Ovary (tissue), 9 donors: Measurements from ENCODE around the gene IRX4. TPM values are rescaled to one million over a fixed set of nuclear protein-coding genes. Genes with fewer than 3 reads are reported as not detected.

Experiments
- DNase-seq, 5 donors: peaks; one replicate each; pipeline ENCODE4 v3.0.0-alpha.2; 2019 to 2020
- H3K27ac ChIP-seq, 2 donors: fragments of 200-600 bp; one replicate each; pipeline versions ENCODE4 v1.5.1 to v1.8.0; 2019 to 2022
- H3K27me3 ChIP-seq: fragments of 200-600 bp; one replicate; pipeline ENCODE4 v1.8.0; 2022
- H3K36me3 ChIP-seq: fragments of 200-600 bp; sonication (generic); one replicate; pipeline ENCODE4 v1.5.1; 2019
- H3K4me1 ChIP-seq: one replicate; pipeline ENCODE4 v1.8.1; 2013; ENCODE audit warnings: mild to moderate bottlenecking, moderate library complexity; ENCODE audit not compliant: insufficient read depth
- H3K4me3 ChIP-seq: fragments of 200-600 bp; sonication (generic); one replicate; pipeline ENCODE4 v1.5.1; 2017
- H3K9me3 ChIP-seq, 2 donors: fragments of 200-600 bp in 1 of 2; sonication (generic) in 1 of 2; one replicate each; pipeline versions ENCODE4 v1.5.1 to v1.8.1; 2013 to 2019; ENCODE audit warnings: mild to moderate bottlenecking in 1 of 2, moderate library complexity in 1 of 2
- EP300 ChIP-seq: sonication (generic); formaldehyde crosslinking; IDR thresholded peaks from one replicate; pipeline ENCODE4 v1.6.1; 2017; ENCODE audit warnings: antibody characterized with exemption
- POLR2A ChIP-seq: fragments of 450-650 bp; IDR thresholded peaks from one replicate; pipeline ENCODE4 v1.6.1; 2017; ENCODE audit warnings: antibody characterized with exemption, mild to moderate bottlenecking, moderate library complexity
- WGBS, 3 donors: extraction: QIAGEN DNeasy Blood & Tissue Kit in 1 of 3; methylation state at CpG; one replicate each; pipeline versions ENCODE4 v1.1.5 to v1.1.7; 2013 to 2017; 5-methylcytosine and 5-hydroxymethylcytosine counted together
- intact Hi-C, 4 donors: fragments of 100-400 bp; cut with DNase I; formaldehyde crosslinking; loops; one replicate each; pipeline versions ENCODE4 v1.11.0 to v1.15.1; 2022 to 2023
- polyA plus RNA-seq, 2 donors: library from polyadenylated mRNA; stranded (reverse); fragments of 200-250 nt in 1 of 2; fragments of 350-450 nt in 1 of 2; fragmentation: Illumina TruSeq in 1 of 2; extraction: RNeasy Lipid Tissue Mini Kit (QIAGEN cat#74804) in 1 of 2; gene quantifications; one replicate each; pipeline ENCODE4 v1.2.3, GENCODE V29; 2013 to 2014
- total RNA-seq, 7 donors: library from RNA; depleted of rRNA in 2 of 7; stranded (reverse); fragments of >200 nt in 2 of 7; fragmentation: NEBNext Ultra II Directional in 3 of 7; extraction: Animal tissue kit (Norgen Biotek cat#: 25700) in 3 of 7; gene quantifications; one replicate each; pipeline versions ENCODE4 v1.1.0 to v1.2.4, GENCODE V29; 2016 to 2023
- TF ChIP-seq, protein P1 (sequence below), 3 donors: fragments of 450-650 bp in 2 of 3; fragments of 200-600 bp in 1 of 3; IDR thresholded peaks; one replicate each; pipeline versions ENCODE4 v1.5.1 to v1.8.0; 2016 to 2022; ENCODE audit warnings: antibody characterized with exemption in 3 of 3, mild to moderate bottlenecking in 1 of 3
- donor health status: DM: no; HTN: no; CAD: no; lungs with moderate emphysema.
- donor health status: DM: no; HTN: no; CAD: no.
- donor health status: Bipolar disorder and iron deficiency.
- donor health status: DM: yes; HTN: yes; CAD: no.
- donor health status: DM: no; HTN: no; CAD: no.
- donor health status: DM: yes; HTN: yes; CAD: no.

The IRX4 gene
- total and polyA plus RNA-seq, 9 donors = 0.23 TPM; not detected in 8

- H3K36me3 ChIP-seq = no peaks in the 10 kb centered on the region
- no peaks in the 10 kb centered on the region for H3K27me3 ChIP-seq
- H3K27ac ChIP-seq = no peak overlapping the region
- intact Hi-C loops = no loop called here
- DNase-seq = no peak
- H3K4me3 ChIP-seq = no peak overlapping the region
- WGBS, 3 donors = 83 to 87% (median 84%) methylated on average over 9 of the region's 9 CpGs
- TF ChIP-seq POLR2A (no peak), EP300 (no peak)
- TF ChIP-seq, protein P1, sequence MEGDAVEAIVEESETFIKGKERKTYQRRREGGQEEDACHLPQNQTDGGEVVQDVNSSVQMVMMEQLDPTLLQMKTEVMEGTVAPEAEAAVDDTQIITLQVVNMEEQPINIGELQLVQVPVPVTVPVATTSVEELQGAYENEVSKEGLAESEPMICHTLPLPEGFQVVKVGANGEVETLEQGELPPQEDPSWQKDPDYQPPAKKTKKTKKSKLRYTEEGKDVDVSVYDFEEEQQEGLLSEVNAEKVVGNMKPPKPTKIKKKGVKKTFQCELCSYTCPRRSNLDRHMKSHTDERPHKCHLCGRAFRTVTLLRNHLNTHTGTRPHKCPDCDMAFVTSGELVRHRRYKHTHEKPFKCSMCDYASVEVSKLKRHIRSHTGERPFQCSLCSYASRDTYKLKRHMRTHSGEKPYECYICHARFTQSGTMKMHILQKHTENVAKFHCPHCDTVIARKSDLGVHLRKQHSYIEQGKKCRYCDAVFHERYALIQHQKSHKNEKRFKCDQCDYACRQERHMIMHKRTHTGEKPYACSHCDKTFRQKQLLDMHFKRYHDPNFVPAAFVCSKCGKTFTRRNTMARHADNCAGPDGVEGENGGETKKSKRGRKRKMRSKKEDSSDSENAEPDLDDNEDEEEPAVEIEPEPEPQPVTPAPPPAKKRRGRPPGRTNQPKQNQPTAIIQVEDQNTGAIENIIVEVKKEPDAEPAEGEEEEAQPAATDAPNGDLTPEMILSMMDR (IDR thresholded peaks at IDR 0.05) = no peak
- peaks cover 12% of the 10 kb centered on the region for H3K4me1 ChIP-seq
- no peaks in the 10 kb centered on the region for H3K9me3 ChIP-seq
Measured at GRCh38 chr5:1929108-1929991, 46.6 kb upstream of the IRX4 start.

DNA sequence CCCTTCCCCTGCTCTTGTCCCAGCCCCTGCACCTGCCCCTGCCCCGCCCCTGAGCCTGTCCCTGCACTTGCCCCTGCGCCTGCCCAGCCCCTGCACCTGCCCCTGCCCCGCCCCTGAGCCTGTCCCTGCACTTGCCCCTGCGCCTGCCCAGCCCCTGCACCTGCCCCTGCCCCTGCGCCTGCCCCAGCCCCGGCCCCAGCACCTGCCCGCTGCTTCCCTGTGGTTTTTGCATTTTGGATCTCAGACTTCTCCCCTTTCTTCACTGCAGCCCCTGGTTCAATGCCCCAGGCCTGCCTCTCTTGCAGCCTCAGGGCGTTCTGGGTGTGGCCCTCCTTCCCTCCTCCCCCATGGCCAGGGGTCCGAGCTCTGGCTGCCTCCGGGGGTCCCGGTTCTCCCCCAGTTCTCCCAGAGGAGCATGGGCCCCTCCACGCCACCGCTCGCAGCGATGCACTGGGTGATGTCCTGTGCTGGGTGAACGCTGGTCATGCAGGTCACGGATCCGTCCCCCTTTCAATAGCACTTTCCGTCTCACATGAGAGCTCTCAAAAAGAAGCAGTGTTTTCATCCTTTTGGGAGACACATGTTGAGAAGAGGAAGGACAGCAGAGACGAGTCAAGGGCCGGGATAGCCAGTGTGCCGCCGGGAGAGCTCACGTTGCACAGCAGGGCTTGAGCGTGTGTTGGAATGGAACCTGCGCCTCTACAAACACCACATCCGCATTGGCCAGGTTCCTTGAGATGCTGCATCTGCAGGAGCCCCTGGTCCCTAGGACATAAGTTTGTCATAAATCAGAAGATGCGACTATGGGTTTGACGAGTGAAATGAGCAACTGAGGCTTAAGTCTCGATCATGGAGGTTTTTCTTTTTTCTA is 44.0 kb upstream of the IRX4 start:
- no peaks in the 10 kb centered on the region for H3K36me3 ChIP-seq
- H3K9me3 ChIP-seq = no peaks in the 10 kb centered on the region
- H3K4me1 ChIP-seq = peaks cover 12% of the 10 kb centered on the region
- 73 to 79% (median 73%) methylated on average over 24 to 30 of the region's 30 CpGs for WGBS, 3 donors
- no peak overlapping the region for H3K4me3 ChIP-seq
- no peak for TF ChIP-seq POLR2A
- TF ChIP-seq, protein P1 (IDR thresholded peaks at IDR 0.05) = no peak
- DNase-seq = no peak
- no peaks in the 10 kb centered on the region for H3K27me3 ChIP-seq
- intact Hi-C loops = no loop called here
- H3K27ac ChIP-seq = no peak overlapping the region

DNA sequence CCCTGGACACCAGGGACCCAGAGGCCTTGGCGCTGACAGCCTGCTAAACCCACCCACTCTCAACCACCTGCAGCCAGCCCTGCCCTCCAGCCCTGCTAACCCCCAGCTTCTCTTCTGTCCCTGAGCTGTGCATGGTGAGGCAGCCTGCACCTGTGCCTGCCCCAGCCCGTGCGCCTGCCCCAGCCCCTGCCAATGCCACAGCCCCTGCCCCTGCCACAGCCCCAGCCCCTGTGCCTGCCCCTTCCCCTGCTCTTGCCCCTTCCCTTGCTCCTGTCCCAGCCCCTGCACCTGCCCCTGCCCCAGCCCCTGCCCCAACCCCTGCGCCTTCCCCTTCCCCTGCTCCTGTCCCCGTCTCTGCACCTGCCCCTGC is 43.3 kb upstream of the IRX4 start:
- no peaks in the 10 kb centered on the region for H3K36me3 ChIP-seq
- 68 to 98% (median 81%) methylated on average over 3 to 5 of the region's 5 CpGs for WGBS, 3 donors
- peaks cover 12% of the 10 kb centered on the region for H3K4me1 ChIP-seq
- TF ChIP-seq, protein P1 (IDR thresholded peaks at IDR 0.05) = no peak
- no peak for TF ChIP-seq POLR2A
- no peak for TF ChIP-seq EP300
- DNase-seq = no peak
- intact Hi-C loops = no loop called here
- no peaks in the 10 kb centered on the region for H3K27me3 ChIP-seq
- H3K4me3 ChIP-seq = no peak overlapping the region
- H3K9me3 ChIP-seq = no peaks in the 10 kb centered on the region
- no peak overlapping the region for H3K27ac ChIP-seq

DNA sequence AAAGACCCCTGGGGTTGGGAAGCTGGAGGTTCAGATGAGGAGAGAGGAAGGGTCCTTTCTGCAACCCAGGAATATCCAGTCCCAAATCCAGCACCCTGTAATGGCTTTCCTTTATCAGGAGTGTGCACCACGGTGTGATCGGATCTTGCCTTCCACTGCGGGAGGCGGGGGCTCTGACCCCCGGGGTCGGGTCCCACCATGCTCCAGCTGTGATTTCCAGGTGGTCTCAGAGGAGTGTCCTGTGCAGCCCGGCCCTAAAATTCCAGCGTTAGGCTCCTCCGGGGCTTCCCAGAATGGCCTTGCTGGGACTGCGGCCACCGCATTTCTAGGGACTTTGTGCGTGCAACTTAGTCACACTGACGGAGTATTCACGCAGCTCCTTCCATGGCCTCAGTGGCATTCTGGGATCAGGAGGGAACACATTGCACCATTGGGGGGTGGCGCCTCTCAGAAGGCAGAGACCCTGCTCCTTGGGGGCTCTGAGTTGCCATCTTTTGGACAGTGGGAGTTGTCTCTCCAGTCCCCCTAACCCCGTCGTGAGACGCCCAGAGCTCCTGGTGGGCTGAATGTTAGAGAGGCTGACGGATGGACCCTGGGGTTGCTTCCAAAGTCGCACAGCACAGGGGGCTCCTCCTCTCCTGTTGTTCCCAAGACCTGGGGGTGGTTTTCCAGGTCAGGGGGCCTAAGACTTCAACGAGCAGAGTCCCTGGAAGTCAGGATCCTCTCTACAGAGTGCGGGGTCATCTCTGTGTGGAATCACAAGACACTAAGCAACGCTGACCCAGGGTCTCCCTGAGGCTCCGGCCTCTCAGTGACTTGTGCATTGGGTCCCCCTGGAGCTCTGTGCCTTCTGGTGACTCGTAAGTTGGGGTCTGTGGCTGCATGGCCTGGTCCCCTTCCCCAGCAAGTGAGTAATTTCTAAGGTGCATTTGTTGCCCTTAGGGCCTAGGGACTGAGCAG is 42.7 kb upstream of the IRX4 start:
- TF ChIP-seq POLR2A (no peak), EP300 (no peak)
- TF ChIP-seq, protein P1 (IDR thresholded peaks at IDR 0.05) = no peak
- Histone ChIP-seq H3K4me3 (no peak overlapping the region), H3K4me1 (peaks cover 8% of the 10 kb centered on the region), H3K27me3 (no peaks in the 10 kb centered on the region), H3K27ac (no peak overlapping the region), H3K9me3 (no peaks in the 10 kb centered on the region), H3K36me3 (no peaks in the 10 kb centered on the region)
- intact Hi-C loops = no loop called here
- DNase-seq = no peak
- WGBS, 3 donors = 62 to 71% (median 68%) methylated on average over 25 of the region's 25 CpGs
